HG03135 (cell line): Measurements from ENCODE around the gene LMO3.

Source experiments
- ATAC-seq: cut with Tn5 transposase; IDR thresholded peaks from one replicate; pipeline ENCODE4 v1.9.1; 2021; ENCODE audit warnings: mild to moderate bottlenecking, moderate library complexity; ENCODE audit not compliant: unreplicated experiment

Gene LMO3

GRCh38 chr12:16602412-16602811, 3.5 kb downstream of the LMO3 start:
- no peak for ATAC-seq

GRCh38 chr12:16600525-16600924, 5.4 kb downstream of the LMO3 start:
- ATAC-seq, result no peak

- no peak for ATAC-seq
Observed at GRCh38 chr12:16599081-16599480, 6.9 kb downstream of the LMO3 start.

GRCh38 chr12:16594797-16595196, 11.2 kb downstream of the LMO3 start:
- ATAC-seq, result no peak

GRCh38 chr12:16593546-16593945, 12.4 kb downstream of the LMO3 start:
- ATAC-seq, result no peak

GRCh38 chr12:16590645-16591044, 15.3 kb downstream of the LMO3 start:
- ATAC-seq, result no peak

- no peak for ATAC-seq
Observed at GRCh38 chr12:16588812-16589211, 17.1 kb downstream of the LMO3 start.

GRCh38 chr12:16587514-16587913, 18.4 kb downstream of the LMO3 start:
- ATAC-seq, result no peak

- no peak for ATAC-seq
Observed at GRCh38 chr12:16587110-16587453, 18.9 kb downstream of the LMO3 start.

- no peak for ATAC-seq
Observed at GRCh38 chr12:16586350-16587109, 19.4 kb downstream of the LMO3 start.

GRCh38 chr12:16585781-16586180, 20.2 kb downstream of the LMO3 start:
- ATAC-seq, result no peak

GRCh38 chr12:16583969-16584745, 21.8 kb downstream of the LMO3 start:
- no peak for ATAC-seq

GRCh38 chr12:16581416-16581815, 24.5 kb downstream of the LMO3 start:
- no peak for ATAC-seq

- no peak for ATAC-seq
Observed at GRCh38 chr12:16579041-16579440, 26.9 kb downstream of the LMO3 start.

GRCh38 chr12:16573398-16574077, 32.4 kb downstream of the LMO3 start:
- ATAC-seq, result no peak

- no peak for ATAC-seq
Observed at GRCh38 chr12:16568873-16569272, 37.1 kb downstream of the LMO3 start.

- no peak for ATAC-seq
Observed at GRCh38 chr12:16564675-16565074, 41.3 kb downstream of the LMO3 start.

- ATAC-seq, result no peak
Observed at GRCh38 chr12:16563504-16563903, 42.5 kb downstream of the LMO3 start.

GRCh38 chr12:16562921-16563320, 43.0 kb downstream of the LMO3 start:
- no peak for ATAC-seq

- no peak for ATAC-seq
Observed at GRCh38 chr12:16562435-16562834, 43.5 kb downstream of the LMO3 start.

GRCh38 chr12:16560273-16560672, 45.7 kb downstream of the LMO3 start:
- no peak for ATAC-seq

GRCh38 chr12:16555630-16556029, 50.3 kb downstream of the LMO3 start:
- no peak for ATAC-seq
